Measurements from ENCODE around the gene PLEKHM3. TPM values are rescaled to one million over a fixed set of nuclear protein-coding genes. Genes with fewer than 3 reads are reported as not detected.

Gene PLEKHM3
- polyA plus RNA-seq, 4 donors = 13.7 to 16.0 (median 14.3) TPM

- DNase-seq (ENCODE audit: low read depth in 4 of 4, low spot score in 3 of 4) = no peak
These were observed 215.0 kb downstream of the PLEKHM3 start for GRCh38 chr2:207810200-207810788.

DNA sequence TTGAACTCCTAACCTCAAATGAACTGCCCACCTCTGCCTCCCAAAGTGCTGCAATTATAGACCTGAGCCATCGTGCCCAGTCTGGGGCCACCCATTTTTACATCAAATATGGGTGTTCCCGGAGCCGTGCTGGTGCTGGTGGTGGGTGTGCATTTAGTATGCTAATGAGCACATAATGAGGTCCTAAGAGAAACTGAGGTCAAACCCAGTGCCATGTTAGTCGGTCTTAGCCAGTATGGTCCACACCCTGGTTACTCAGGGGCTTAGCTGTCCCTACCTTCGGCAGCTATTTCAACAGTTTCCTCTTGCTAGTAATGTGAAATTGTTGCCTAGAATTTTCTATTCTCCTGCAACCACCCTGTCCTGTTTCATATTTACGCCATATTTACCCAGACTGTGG is 217.2 kb downstream of the PLEKHM3 start:
- DNase-seq (ENCODE audit: low read depth in 4 of 4, low spot score in 3 of 4) = no peak

GRCh38 chr2:207807516-207807915 is 217.8 kb downstream of the PLEKHM3 start:
- no peak for DNase-seq (ENCODE audit: low read depth in 4 of 4, low spot score in 3 of 4)

- no peak for DNase-seq (ENCODE audit: low read depth in 4 of 4, low spot score in 3 of 4)
These were observed 219.6 kb downstream of the PLEKHM3 start for GRCh38 chr2:207805566-207806226.

GRCh38 chr2:207802650-207803049 is 222.7 kb downstream of the PLEKHM3 start:
- DNase-seq (ENCODE audit: low read depth in 4 of 4, low spot score in 3 of 4) = no peak

- no peak for DNase-seq (ENCODE audit: low read depth in 4 of 4, low spot score in 3 of 4)
These were observed 224.1 kb downstream of the PLEKHM3 start for GRCh38 chr2:207801259-207801658.

- peak in 1 of 4 donors; percentile 39 for DNase-seq (ENCODE audit: low read depth in 4 of 4, low spot score in 3 of 4)
These were observed 228.6 kb downstream of the PLEKHM3 start for GRCh38 chr2:207796585-207797350.

DNA sequence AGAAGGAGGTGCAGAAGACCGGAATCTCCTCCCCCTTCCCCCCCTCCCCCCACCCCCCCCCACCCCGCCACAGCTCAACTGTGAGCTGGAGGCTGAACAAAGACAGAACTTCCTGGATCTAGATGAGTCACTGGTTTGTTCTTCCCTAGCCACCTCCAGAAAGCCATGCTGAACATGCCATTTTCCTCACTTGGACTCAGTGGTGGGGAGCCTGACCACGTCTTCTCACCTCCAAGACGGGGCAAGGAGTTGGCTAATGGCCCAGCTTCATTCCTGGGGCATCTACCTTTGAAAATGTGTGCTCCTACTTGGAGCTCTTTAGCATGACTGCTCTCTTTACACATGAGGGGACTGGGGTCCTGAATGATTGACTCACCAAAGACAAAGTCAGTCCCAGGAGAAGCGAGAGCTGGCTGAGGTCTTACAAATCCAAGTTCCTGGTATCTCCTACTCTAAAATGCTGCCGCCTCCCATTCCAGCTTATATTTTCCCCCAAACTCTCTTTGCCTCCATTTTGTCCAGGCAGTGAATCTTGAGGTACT is 233.0 kb downstream of the PLEKHM3 start:
- no peak for DNase-seq (ENCODE audit: low read depth in 4 of 4, low spot score in 3 of 4)

DNA sequence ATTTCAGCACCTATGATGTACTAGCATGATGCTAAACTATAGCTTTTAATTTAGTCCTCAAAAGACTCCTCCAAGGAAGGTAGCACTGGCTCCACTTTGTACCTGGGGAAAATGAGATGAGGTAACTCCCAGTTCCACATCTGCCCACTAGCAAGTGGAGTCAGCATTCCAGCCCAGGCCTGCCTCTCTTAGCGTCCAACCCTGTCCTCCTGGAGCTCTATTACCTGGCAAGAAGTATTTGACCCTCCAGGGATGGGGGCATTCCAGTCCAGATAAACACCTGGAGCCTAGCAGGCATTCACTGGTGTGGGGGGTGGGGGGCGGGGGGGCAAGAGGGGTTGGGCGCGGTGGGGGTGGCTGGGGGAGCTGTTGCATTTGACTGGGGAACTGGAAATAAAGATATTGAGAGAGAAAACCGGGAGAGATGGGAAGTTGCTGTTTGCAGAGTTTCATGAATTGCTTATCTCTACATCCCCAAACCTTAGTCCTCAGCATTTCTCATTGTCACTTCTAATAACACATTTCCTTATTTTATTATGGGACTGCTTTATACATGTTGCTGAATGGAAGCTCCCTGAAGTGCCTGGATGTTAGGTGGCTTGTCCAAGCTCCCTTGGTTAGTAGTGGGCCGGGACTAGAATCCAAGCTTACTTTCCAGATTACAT is 233.6 kb downstream of the PLEKHM3 start:
- no peak for DNase-seq (ENCODE audit: low read depth in 4 of 4, low spot score in 3 of 4)

GRCh38 chr2:207790898-207791297 is 234.4 kb downstream of the PLEKHM3 start:
- no peak for DNase-seq (ENCODE audit: low read depth in 4 of 4, low spot score in 3 of 4)

DNA sequence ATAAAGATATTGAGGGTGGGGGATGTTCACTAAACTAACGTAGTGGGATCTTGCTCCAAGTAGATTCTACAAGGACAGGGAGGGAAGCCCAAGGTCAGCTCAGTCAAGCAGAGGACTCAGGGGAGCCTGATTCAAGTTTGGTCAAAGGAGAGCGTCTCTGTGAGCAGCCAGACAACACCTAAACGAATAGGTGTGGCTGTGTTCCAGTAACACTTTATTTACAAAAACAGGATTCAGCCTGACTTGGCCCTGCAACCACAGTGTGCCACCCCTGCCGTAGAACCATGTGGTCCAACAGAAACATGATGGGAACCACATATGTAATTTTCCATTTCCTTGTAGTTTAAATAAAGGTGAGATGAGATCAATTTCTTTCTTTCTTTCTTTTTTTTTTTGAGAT is 237.5 kb downstream of the PLEKHM3 start:
- DNase-seq (ENCODE audit: low read depth in 4 of 4, low spot score in 3 of 4) = no peak

DNA sequence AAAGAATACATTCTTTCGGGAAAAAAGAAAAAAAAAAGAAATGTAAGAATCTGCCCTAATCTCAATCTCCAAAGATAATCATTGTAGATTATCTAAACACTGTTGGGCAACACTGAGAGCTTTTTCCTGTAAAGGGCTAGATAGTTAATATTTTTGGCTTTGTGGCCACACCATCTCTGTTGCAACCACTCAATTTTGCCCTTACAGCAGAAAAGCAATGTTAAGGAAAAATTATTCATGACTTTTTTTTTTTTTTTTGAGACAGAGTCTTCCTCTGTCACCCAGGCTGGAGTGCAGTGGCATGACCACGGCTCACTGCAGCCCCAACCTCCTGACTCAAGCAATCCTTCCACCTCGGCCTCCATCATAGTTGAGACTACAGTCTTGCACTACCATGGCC is 238.3 kb downstream of the PLEKHM3 start:
- DNase-seq (ENCODE audit: low read depth in 4 of 4, low spot score in 3 of 4) = no peak

GRCh38 chr2:207784898-207785297 is 240.4 kb downstream of the PLEKHM3 start:
- no peak for DNase-seq (ENCODE audit: low read depth in 4 of 4, low spot score in 3 of 4)

GRCh38 chr2:207783514-207783913 is 241.8 kb downstream of the PLEKHM3 start:
- no peak for DNase-seq (ENCODE audit: low read depth in 4 of 4, low spot score in 3 of 4)

- DNase-seq (ENCODE audit: low read depth in 4 of 4, low spot score in 3 of 4) = no peak
These were observed 242.9 kb downstream of the PLEKHM3 start for GRCh38 chr2:207782238-207783030.

DNA sequence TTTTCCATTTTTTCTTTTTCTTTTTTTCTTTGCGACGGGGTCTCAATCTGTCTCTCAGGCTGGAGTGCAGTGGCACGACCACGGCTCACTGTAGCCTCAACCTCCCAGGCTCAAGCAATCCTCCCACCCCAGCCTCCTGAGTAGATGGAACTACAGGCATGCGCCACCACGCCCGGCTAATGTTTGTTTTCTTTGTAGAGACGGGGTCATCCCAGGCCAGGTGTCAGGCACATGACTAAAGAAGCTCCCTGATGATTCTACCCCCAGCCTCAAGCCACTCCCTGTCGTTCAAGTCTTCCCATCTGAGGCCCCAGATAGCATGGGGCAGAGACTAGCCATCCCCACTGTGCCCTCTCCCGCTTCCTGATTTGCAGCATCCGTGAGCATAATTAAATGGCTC is 245.8 kb downstream of the PLEKHM3 start:
- DNase-seq (ENCODE audit: low read depth in 4 of 4, low spot score in 3 of 4) = no peak

GRCh38 chr2:207778298-207778882 is 246.9 kb downstream of the PLEKHM3 start:
- no peak for DNase-seq (ENCODE audit: low read depth in 4 of 4, low spot score in 3 of 4)

DNA sequence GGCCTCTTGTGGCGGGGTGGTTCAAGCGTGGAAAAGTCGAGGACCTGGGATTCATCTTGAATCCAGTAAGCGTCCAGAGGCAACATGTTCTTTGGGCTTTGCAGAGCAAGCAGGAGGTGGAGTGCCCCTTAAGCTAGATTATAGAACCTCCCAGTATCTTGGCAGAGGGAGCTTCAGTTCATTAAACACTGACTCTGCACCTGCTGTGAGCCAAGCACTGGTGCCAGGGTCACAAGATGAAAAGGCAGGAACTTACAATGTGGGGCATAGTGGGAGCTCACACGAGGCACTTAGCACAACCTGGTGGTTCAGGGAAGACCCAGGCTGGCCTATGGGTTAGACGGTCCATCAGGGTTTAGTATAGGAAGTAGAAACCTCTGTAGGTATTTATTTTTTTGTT is 248.2 kb downstream of the PLEKHM3 start:
- DNase-seq (ENCODE audit: low read depth in 4 of 4, low spot score in 3 of 4) = no peak

DNA sequence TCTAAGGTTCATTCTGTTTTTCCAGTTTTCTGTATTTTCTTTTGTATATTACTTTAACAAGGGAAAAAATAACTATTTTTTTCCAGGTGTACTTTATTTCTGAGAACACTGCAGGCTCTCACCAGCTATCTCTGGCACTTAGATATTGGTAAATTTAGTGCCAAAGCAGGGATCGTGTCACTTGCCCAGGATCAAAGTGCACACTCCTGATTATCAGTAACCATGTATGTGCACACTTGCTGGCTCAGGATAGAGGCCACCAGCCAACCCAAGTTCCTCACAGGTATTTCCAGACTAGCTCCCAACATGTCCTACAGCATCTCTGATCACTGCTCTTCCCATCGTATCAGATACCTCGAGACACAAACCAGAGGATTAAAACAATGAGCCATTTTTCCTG is 249.9 kb downstream of the PLEKHM3 start:
- DNase-seq (ENCODE audit: low read depth in 4 of 4, low spot score in 3 of 4) = no peak

DNA sequence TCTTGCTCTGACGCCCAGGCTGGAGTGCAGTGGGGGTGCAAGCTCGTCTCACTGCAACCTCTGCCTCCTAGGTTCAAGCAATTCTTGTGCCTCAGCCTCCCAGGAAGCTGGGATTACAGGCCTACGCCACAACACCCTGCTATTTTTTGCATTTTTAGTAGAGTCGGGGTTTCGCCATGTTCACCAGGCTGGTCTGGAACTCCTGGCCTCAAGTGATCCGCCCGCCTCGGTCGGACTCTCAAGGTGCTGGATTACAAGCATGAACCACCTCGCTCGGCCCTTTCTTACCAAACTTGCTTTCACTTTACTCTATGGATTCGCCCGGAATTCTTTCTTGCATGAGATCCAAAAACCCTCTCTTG is 252.5 kb downstream of the PLEKHM3 start:
- DNase-seq (ENCODE audit: low read depth in 4 of 4, low spot score in 3 of 4) = no peak

Measured in left renal pelvis (tissue), 4 donors.